Ecto neural progenitor cell (in vitro differentiated cells): Measurements from ENCODE around the gene TNFAIP8L2.
"Not testable (repeated sequence)": the region's sequence is repeated elsewhere in the genome, so short reads cannot be mapped to it uniquely, and the experiment has no call there.

Experiments
- DNase-seq: peaks from one replicate; pipeline ENCODE4 v3.0.0-alpha.2; 2018; ENCODE audit warnings: low spot score

TNFAIP8L2 gene

GRCh38 chr1:151192047-151192446 lies 35.6 kb downstream of the TNFAIP8L2 start:
- no peak for DNase-seq

GRCh38 chr1:151193304-151193703 lies 36.9 kb downstream of the TNFAIP8L2 start:
- no peak for DNase-seq

GRCh38 chr1:151193856-151194255 lies 37.4 kb downstream of the TNFAIP8L2 start:
- DNase-seq: no peak

DNA sequence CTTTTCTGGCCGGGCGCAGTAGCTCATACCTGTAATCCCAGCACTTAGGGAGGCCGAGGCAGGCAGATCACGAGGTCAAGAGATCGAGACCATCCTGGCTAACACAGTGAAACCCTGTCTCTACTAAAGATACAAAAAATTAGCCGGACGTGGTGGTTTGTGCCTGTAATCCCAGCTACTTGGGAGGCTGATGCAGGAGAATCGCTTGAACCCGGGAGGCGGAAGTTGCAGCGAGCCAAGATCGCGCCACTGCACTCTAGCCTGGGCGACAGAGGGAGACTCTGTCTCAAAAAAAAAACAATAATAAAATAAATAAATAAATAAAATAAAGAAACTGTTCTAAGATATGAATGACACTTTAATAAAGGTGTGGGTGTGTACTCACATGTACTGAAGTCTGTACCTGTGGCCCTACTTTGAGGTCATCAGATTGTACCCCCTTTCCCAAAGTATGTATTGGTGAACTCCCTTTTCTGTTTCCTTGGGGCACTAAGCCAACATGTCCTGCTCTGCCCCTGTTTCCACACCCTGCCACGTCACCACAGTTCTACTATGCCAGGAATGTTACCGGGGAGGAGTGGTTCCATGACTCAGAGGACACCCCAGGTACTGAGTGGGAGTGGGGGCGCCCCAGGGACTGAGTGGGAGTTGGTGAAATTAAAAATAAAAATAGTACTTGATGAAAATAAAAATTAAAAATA lies 38.6 kb downstream of the TNFAIP8L2 start:
- DNase-seq: not testable (repeated sequence)

DNA sequence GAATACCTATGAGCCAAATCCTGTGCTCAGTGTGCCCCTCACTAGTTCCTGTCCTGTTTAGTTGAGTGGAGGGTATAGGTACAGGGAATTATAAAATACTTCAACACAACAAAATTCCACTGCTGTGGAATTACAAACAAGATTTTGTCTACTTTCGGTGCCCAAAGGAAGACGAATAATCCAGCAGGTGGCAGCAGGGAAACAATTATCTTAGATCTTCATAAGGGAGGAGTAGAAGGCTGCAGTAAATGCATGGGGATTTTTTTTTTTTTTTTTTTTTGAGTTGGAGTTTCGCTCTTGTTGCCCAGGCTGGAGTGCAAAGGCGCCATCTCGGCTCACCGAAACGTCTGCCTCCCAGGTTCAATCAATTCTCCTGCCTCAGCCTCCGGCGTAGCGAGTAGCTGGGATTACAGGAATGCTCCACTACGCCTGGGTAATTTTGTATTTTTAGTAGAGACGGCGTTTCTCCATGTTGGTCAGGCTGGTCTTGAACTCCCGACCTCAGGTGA lies 39.9 kb downstream of the TNFAIP8L2 start:
- DNase-seq: peak; percentile 52

GRCh38 chr1:151197863-151198253 lies 41.4 kb downstream of the TNFAIP8L2 start:
- no peak for DNase-seq

- peak; percentile 98 for DNase-seq
These were observed 42.0 kb downstream of the TNFAIP8L2 start, which contains the start of gene PIP5K1A for GRCh38 chr1:151198254-151199127. Gene PIP5K1A, plus strand, starts transcription at chr1:151198552. Its CDS starts 445 bp downstream, at chr1:151198997.

DNA sequence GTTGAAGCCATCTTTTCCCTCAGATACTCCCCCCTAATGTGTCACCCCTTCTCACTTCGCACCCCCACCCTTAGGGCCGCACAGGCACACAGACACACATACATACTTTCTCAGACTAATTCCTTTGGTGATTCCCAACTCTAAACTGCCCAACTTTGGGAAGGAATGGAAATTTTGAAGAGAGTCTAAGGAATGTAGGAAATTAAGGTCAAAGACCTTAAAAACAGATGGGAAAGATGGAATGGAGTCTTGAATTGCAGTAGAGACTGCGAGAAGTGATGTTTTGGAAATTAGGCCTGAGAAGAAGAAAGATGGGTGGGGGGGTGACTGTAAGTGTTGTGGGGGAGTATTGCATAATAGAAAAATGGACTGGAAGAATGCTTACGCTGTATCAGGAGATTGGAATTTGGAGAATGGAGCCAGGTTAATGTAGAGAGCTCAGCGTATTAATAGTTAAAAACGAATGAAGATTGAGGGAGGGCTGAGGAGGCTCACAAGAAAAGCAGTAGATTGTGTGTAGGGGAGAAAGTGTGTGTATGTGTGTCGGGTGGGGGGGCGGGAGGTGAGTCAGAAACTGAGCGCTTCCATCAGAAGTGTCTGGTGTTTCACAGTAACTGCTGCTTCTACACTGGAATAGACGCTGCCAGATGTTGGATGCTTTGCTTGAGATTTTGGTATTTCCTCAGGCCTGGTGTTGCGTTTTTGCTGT lies 43.6 kb downstream of the TNFAIP8L2 start:
- DNase-seq: no peak

DNA sequence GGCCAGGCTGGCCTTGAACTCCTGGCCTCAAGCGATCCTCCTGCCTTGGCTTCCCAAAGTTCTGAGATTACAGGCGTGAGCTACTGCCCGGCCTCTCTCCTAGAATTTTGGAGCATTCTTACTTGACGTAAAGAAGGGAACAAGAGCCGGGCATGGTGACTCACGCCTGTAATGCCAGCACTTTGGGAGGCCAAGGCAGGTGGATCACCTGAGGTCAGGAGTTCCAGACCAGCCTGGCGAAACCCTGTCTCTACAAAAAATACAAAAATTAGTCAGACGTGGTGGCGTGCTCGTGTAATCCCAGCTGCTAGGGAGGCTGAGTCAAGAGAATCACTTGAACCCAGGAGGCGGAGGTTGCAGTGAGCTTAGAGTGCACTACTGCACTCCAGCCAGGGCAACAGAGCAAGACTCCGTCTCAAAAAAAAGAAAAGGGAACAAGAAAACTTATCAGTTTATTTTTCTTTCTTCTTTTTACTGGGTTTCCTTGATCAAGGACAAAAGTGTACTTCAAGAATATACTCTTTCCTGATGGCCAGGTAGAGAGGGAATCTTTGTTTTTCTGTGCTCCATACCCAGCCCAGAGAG lies 49.0 kb downstream of the TNFAIP8L2 start:
- DNase-seq: not testable (repeated sequence)
